A172 (cell line): ENCODE results near the gene LRRC75B. TPM values are rescaled to one million over a fixed set of nuclear protein-coding genes. Genes with fewer than 3 reads are reported as not detected.
"Not testable (repeated sequence)": the region's sequence is repeated elsewhere in the genome, so short reads cannot be mapped to it uniquely, and the experiment has no call there.

Experiments used
- DNase-seq: peaks from one replicate; pipeline ENCODE4 v3.0.0-alpha.2; 2015; ENCODE audit warnings: low spot score
- total RNA-seq: library from RNA; depleted of rRNA; stranded (reverse); fragments of >200 nt; shearing (Covaris generic); gene quantifications from 2 replicates; pipeline ENCODE4 v1.2.3, GENCODE V29; 2014; rRNA removed

Gene LRRC75B
- total RNA-seq, result 1.4 and 5.0 TPM in 2 replicates

GRCh38 chr22:24592851-24593558, at the start of gene LRRC75B:
TSS of gene LRRC75B (minus strand) at chr22:24593073. CDS start at chr22:24593039, 34 bp downstream.
- DNase-seq, result no peak

GRCh38 chr22:24642307-24642706, 49.4 kb upstream of the LRRC75B start:
- not testable (repeated sequence) for DNase-seq

GRCh38 chr22:24636513-24636912, 43.6 kb upstream of the LRRC75B start:
- not testable (repeated sequence) for DNase-seq

- DNase-seq, result not testable (repeated sequence)
Measured at GRCh38 chr22:24634776-24635389, 42.0 kb upstream of the LRRC75B start.

GRCh38 chr22:24633231-24634023, 40.6 kb upstream of the LRRC75B start:
- not testable (repeated sequence) for DNase-seq

- not testable (repeated sequence) for DNase-seq
Measured at GRCh38 chr22:24632642-24633041, 39.8 kb upstream of the LRRC75B start.

- DNase-seq, result not testable (repeated sequence)
Measured at GRCh38 chr22:24631430-24632122, 38.7 kb upstream of the LRRC75B start.

GRCh38 chr22:24630812-24631427, 38.0 kb upstream of the LRRC75B start:
- DNase-seq, result not testable (repeated sequence)

- not testable (repeated sequence) for DNase-seq
Measured at GRCh38 chr22:24629069-24629468, 36.2 kb upstream of the LRRC75B start.

- DNase-seq, result not testable (repeated sequence)
Measured at GRCh38 chr22:24627911-24628310, 35.0 kb upstream of the LRRC75B start.

- not testable (repeated sequence) for DNase-seq
Measured at GRCh38 chr22:24622596-24622995, 29.7 kb upstream of the LRRC75B start.

GRCh38 chr22:24621244-24621643, 28.4 kb upstream of the LRRC75B start:
- not testable (repeated sequence) for DNase-seq

- DNase-seq, result not testable (repeated sequence)
Measured at GRCh38 chr22:24614794-24615193, 21.9 kb upstream of the LRRC75B start.

- DNase-seq, result not testable (repeated sequence)
Measured at GRCh38 chr22:24609888-24610287, 17.0 kb upstream of the LRRC75B start.

- DNase-seq, result not testable (repeated sequence)
Measured at GRCh38 chr22:24608327-24608726, 15.5 kb upstream of the LRRC75B start.

GRCh38 chr22:24607429-24607983, 14.6 kb upstream of the LRRC75B start:
- peak; percentile 62 for DNase-seq

- DNase-seq, result not testable (repeated sequence)
Measured at GRCh38 chr22:24606340-24606739, 13.5 kb upstream of the LRRC75B start.

GRCh38 chr22:24603770-24604629, 11.1 kb upstream of the LRRC75B start:
- not testable (repeated sequence) for DNase-seq

GRCh38 chr22:24602847-24603769, 10.2 kb upstream of the LRRC75B start, which contains the start of gene GGT1:
TSS of gene GGT1 (plus strand) at chr22:24603193. CDS start at chr22:24611082, 7,889 bp downstream.
- DNase-seq, result peak; percentile 50
